IPS DF 6.9 (cell line): ENCODE results near the gene ZFYVE1.
"Not testable (repeated sequence)": the region's sequence is repeated elsewhere in the genome, so short reads cannot be mapped to it uniquely, and the experiment has no call there.

Experiments
- DNase-seq: peaks from one replicate; pipeline ENCODE4 v3.0.0-alpha.2; 2013; ENCODE audit warnings: low read depth, low spot score
- H3K27ac ChIP-seq: one replicate; pipeline ENCODE4 v1.5.1; 2013; ENCODE audit warnings: low read length, control low read depth
- H3K27me3 ChIP-seq: 2 replicates; pipeline ENCODE4 v1.6.1; 2013; ENCODE audit warnings: mild to moderate bottlenecking, low read length; ENCODE audit not compliant: control insufficient read depth, insufficient read depth
- H3K36me3 ChIP-seq: 2 replicates; pipeline ENCODE4 v1.6.1; 2013; ENCODE audit warnings: low read length; ENCODE audit not compliant: control insufficient read depth, insufficient read depth
- H3K4me1 ChIP-seq: 2 replicates; pipeline ENCODE4 v1.6.1; 2013; ENCODE audit warnings: low read length; ENCODE audit not compliant: control insufficient read depth, insufficient read depth
- H3K4me3 ChIP-seq: 2 replicates; pipeline ENCODE4 v1.5.1; 2013; ENCODE audit warnings: mild to moderate bottlenecking, low read length
- H3K9me3 ChIP-seq: 2 replicates; pipeline ENCODE4 v1.6.1; 2013; ENCODE audit warnings: low read length, inconsistent platforms; ENCODE audit not compliant: control insufficient read depth, insufficient read depth
- WGBS: extraction: QIAGEN DNeasy Blood & Tissue Kit; methylation state at CpG from one replicate; pipeline ENCODE4 v1.1.7; 2013; ENCODE audit warnings: mixed read lengths, missing lambda C conversion rate; ENCODE audit not compliant: insufficient read length, insufficient coverage; 5-methylcytosine and 5-hydroxymethylcytosine counted together

Gene ZFYVE1

DNA sequence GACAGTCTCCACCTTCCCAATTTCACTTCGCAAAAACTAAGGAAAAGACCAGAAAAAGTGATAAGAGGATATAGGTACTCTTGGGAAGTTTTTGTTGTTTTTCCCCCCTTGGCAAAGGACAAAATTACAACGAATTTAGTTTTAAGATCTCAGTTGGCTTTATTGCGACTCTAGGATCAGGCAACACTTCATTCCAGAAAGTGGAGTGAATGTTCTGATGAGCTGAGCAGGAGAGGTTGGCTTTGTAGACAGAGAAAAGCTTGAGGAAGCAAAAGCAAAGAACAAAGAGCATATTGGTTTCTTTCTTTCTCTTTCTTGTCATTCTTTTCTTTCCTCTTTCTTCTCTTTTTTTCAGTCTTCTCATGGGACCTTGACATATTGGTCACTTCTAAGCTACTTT lies 640 bp upstream of the ZFYVE1 start:
- peak overlapping the region; percentile 14; the same call in 1 of the 2 replicates for H3K4me3 ChIP-seq
- H3K4me1 ChIP-seq = no peaks in the 10 kb centered on the region
- H3K36me3 ChIP-seq = peaks cover 6% of the 10 kb centered on the region; the same call in 1 of the 2 replicates
- no peaks in the 10 kb centered on the region for H3K9me3 ChIP-seq
- no CpG with 5 or more reads among the region's 3 CpGs for WGBS
- no peaks in the 10 kb centered on the region for H3K27me3 ChIP-seq
- no peak for DNase-seq
- no peak overlapping the region for H3K27ac ChIP-seq

DNA sequence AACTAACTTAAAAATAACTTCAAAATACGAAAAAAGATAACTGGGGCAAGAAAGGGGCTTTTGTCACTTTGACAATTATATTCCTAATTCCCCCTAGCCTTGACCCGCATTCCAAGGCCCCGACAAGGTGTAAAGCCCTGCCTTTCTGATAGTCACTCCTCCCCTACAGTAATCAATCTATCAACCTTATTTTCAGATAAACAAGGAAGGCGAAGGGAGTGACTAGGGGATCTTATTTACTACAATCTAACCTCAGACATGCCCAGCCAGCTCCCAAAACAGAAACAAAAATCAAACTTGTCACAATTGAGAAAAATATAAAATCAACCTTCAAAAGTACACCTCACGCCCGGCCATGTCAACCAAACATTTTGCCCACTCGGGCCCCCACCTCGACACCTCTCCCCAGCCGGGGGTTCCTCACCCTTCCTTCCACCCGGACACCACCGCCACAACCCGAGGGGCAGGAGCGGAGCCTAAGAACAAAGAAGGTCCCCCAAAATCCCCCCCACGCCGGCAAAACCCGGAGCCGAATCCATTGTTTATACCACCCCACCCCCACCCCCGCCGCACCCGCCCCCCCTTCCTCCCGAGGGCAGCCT lies 562 bp downstream of the ZFYVE1 start:
- no CpG with 5 or more reads among the region's 21 CpGs for WGBS
- H3K27ac ChIP-seq = no peak overlapping the region

DNA sequence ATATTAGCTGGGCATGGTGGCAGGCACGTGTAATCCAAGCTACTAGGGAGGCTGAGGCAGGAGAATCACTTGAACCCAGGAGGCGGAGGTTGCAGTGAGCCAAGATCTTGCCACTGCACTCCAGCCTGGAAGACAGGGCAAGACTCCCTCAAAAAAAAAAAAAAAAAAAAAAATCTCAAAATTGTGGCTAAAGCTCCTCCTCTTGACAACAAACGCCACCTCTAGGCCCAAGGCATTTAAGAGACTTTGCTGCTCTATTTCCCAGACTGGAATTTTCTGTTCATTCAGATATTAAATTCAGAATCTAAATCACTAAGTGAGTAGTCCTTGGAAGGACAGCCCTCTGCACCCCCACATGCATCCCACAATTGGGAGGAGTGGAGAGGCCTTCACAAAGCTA lies 1.4 kb downstream of the ZFYVE1 start:
- Histone ChIP-seq H3K9me3 (no peaks in the 10 kb centered on the region), H3K27me3 (no peaks in the 10 kb centered on the region), H3K36me3 (peaks cover 6% of the 10 kb centered on the region; the same call in 1 of the 2 replicates), H3K4me3 (no peak overlapping the region), H3K4me1 (no peaks in the 10 kb centered on the region), H3K27ac (no peak overlapping the region)
- no peak for DNase-seq
- no CpG with 5 or more reads among the region's 3 CpGs for WGBS

More for the DNA sequence above, 562 bp downstream of the ZFYVE1 start:
- Histone ChIP-seq H3K4me3 (peak overlapping the region; percentile 77; the same call in 1 of the 2 replicates), H3K27me3 (no peaks in the 10 kb centered on the region), H3K4me1 (no peaks in the 10 kb centered on the region), H3K36me3 (peaks cover 6% of the 10 kb centered on the region; the same call in 1 of the 2 replicates), H3K9me3 (no peaks in the 10 kb centered on the region)
- DNase-seq = no peak

DNA sequence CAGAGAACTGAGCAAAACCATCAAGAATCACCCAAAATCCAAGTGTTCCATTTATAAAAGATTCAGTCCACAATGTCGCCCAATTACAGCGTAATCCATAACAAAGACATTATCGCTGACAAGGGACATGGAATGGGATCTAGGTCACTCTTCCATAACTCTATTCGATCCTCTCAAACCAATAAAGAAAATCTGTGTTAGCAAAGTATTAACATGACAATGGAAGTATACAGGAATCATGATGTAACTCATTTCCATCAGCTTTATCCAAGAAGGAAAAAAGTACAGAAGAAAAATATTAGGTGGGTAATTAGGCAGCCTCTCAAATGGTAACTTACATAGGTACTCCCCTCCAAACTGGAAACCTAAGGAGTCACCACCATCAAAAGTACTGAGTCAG lies 4.9 kb downstream of the ZFYVE1 start:
- H3K36me3 ChIP-seq = peaks cover 6% of the 10 kb centered on the region; the same call in 1 of the 2 replicates
- H3K4me3 ChIP-seq = no peak overlapping the region
- no peaks in the 10 kb centered on the region for H3K4me1 ChIP-seq
- DNase-seq = no peak
- no peaks in the 10 kb centered on the region for H3K27me3 ChIP-seq
- no CpG with 5 or more reads among the region's 4 CpGs for WGBS
- no peak overlapping the region for H3K27ac ChIP-seq
- H3K9me3 ChIP-seq = no peaks in the 10 kb centered on the region

DNA sequence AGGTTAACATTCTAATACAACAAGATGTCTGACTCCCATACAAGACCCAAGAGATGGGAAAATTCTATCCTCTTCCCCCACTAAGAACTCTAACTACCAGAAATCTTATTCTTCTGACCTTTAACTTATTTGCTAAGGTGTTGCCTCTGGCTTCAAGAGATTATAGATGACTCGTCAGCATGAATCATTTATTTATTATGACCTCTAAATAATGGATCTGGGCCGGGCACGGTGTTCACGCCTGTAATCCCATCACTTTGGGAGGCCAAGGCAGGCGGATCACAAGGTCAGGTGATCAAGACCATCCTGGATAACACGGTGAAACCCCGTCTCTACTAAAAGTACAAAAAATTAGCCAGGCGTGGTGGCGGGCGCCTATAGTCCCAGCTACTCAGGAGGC lies 10.9 kb downstream of the ZFYVE1 start:
- H3K27ac ChIP-seq = not testable (repeated sequence)

DNA sequence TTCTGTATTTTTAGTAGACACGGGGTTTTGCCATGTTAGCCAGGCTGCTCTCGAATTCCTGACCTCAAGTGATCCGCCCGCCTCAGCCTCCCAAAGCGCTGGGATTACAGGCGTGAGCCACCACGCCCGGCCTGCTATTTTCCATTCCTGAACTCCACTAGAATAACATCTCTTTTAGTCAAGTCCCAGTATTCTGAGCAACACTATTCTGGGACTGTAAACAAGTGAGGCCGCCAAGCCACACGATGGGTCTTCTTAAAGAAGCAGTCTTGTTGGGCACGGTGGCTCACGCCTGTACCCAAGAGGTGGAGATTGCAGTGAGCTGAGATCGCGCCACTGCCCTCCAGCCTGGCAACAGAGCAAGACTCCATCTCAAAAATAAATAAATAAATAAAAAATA lies 11.4 kb downstream of the ZFYVE1 start:
- not testable (repeated sequence) for H3K27ac ChIP-seq, H3K9me3 ChIP-seq, H3K4me3 ChIP-seq, H3K36me3 ChIP-seq, H3K27me3 ChIP-seq, H3K4me1 ChIP-seq, DNase-seq
- WGBS = no CpG with 5 or more reads among the region's 14 CpGs

More for the DNA sequence above, 10.9 kb downstream of the ZFYVE1 start:
- not testable (repeated sequence) for H3K9me3 ChIP-seq, H3K4me1 ChIP-seq, H3K4me3 ChIP-seq, H3K36me3 ChIP-seq, H3K27me3 ChIP-seq, DNase-seq
- WGBS = no CpG with 5 or more reads among the region's 10 CpGs

DNA sequence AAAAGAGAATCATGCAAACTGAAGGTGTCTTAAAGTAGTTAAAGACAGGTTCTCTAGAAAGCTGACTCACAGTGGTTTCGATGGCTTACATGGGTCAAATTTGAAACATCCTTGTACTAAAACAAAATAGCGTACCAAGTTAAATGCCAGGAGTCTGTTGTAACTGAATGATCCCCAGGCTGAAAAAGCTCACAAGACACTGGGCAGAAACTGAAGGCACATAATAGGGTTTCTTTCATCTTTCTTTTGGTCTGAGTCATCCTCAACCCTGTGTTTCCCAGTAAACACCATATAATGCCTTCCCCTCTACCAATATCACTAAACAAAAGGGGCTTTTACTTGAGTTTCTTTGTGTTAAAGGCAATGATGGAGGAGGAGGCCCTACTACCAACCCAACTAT lies 12.8 kb downstream of the ZFYVE1 start:
- Histone ChIP-seq H3K27ac (no peak overlapping the region), H3K27me3 (no peaks in the 10 kb centered on the region), H3K4me3 (no peak overlapping the region), H3K36me3 (no peaks in the 10 kb centered on the region), H3K4me1 (no peaks in the 10 kb centered on the region), H3K9me3 (no peaks in the 10 kb centered on the region)
- WGBS = no CpG with 5 or more reads among the region's 2 CpGs
- no peak for DNase-seq

DNA sequence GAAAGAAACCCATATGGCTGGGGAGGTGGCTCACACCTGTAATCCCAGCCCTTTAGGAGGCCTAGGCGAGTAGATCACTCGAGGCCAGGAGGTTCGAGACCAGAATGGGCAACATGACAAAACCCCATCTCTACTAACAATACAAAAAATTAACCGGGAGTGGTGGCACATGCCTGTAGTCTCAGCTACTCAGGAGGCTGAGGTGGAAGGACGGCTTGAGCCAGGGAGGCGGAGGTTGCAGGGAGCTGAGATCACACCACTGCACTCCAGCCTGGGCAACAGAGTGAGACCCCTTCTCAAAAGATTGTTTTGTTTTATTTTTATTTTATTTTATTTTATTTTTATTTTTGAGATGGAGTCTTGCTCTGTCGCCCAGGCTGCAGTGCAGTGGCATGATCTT lies 15.7 kb downstream of the ZFYVE1 start:
- no CpG with 5 or more reads among the region's 7 CpGs for WGBS
- DNase-seq, H3K9me3 ChIP-seq, H3K4me3 ChIP-seq, H3K27ac ChIP-seq, H3K4me1 ChIP-seq, H3K27me3 ChIP-seq, H3K36me3 ChIP-seq: not testable (repeated sequence)

DNA sequence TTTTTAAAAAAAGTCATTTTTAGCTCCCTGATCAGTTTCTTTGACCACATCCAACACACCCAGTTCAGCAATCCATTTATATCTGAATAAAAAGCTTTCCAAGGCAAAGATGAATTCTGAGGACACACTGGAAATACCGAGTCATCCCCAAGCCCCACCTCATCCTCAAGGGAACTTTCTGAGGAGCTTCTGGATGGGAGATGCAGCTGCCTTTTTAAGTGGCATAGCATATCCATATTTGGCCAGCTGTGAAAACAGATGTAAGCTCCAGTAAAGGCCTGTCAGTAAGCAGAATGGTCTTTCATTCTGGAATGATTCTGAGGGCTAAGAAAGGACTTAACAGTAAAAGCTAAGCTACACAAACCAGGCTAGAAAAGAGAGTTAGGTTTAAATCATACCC lies 18.4 kb downstream of the ZFYVE1 start:
- no peaks in the 10 kb centered on the region for H3K4me1 ChIP-seq
- H3K4me3 ChIP-seq = no peak overlapping the region
- no peaks in the 10 kb centered on the region for H3K36me3 ChIP-seq
- no peak overlapping the region for H3K27ac ChIP-seq
- no peak for DNase-seq
- H3K27me3 ChIP-seq = no peaks in the 10 kb centered on the region
- WGBS = no CpG with 5 or more reads among the region's 1 CpG
- no peaks in the 10 kb centered on the region for H3K9me3 ChIP-seq

DNA sequence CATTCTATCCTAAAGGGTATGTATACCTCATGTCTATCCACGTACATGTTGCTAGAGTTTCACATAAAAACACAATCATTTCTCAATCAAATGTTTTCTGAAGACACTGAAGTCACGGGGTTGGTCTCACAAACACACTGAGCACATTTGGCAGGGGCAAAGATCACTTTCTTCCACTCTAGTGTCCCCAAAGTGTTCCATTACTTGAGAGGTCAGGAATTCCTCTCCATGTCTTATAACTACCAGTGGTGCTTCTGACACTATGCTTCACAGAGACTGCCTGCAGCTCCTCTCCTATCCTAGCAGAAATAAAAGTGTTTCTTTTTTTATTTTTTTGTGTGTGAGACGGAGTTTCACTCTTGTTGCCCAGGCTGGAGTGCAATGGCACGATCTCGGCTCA lies 19.1 kb downstream of the ZFYVE1 start:
- Histone ChIP-seq H3K9me3 (no peaks in the 10 kb centered on the region), H3K27ac (no peak overlapping the region), H3K36me3 (no peaks in the 10 kb centered on the region), H3K4me3 (no peak overlapping the region), H3K27me3 (no peaks in the 10 kb centered on the region), H3K4me1 (no peaks in the 10 kb centered on the region)
- no CpG with 5 or more reads among the region's 5 CpGs for WGBS
- DNase-seq = no peak

DNA sequence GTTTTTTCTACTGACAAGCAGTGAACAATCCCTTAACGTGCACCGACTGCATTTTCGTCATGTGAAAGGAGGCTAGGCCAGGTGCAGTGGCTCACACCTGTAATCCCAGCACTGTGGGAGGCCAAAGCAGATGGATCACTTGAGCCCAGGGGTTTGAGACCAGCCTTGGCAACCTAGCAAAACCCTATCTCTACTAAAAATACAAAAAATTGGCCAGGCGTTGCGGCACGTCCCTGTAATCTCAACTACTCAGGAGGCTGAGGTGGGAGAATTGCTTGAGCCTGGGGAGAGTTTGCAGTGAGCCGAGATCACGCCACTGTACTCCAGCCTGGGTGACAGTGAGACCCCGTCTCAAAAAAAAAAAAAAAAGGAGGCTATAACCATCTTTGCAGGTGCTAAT lies 22.3 kb downstream of the ZFYVE1 start:
- DNase-seq, H3K27me3 ChIP-seq, H3K4me3 ChIP-seq, H3K9me3 ChIP-seq, H3K4me1 ChIP-seq, H3K36me3 ChIP-seq, H3K27ac ChIP-seq: not testable (repeated sequence)
- no CpG with 5 or more reads among the region's 9 CpGs for WGBS
